ENCODE data around the gene TCHH.

TCHH gene

GRCh38 chr1:152107984-152108881 lies 7.0 kb downstream of the TCHH start (continued):
- TF ChIP-seq CTCF (tag by site-specific recombination; IDR thresholded peaks at IDR 0.05) (peak; percentile 12; the same call in 1 of the 2 replicates), ZNF701 (tag by site-specific recombination; IDR thresholded peaks at IDR 0.05) (no peak), ZNF629 (tag by site-specific recombination; IDR thresholded peaks at IDR 0.05) (peak; percentile 39; the same call in 1 of the 2 replicates), ZEB2 (tag by site-specific recombination; IDR thresholded peaks at IDR 0.05) (peak; percentile 54; the same call in 1 of the 2 replicates), TRIM28 (IDR thresholded peaks at IDR 0.05; ENCODE audit: borderline replicate concordance, low read length) (peak; percentile 91), YY1 (tag by site-specific recombination; IDR thresholded peaks at IDR 0.05) (no peak), ZBTB20 (tag by site-specific recombination; IDR thresholded peaks at IDR 0.05) (no peak), ZNF24 (tag by site-specific recombination; IDR thresholded peaks at IDR 0.05) (0 out of 2 replicates have a peak, but pooled peaks have one; percentile 38), ZNF169 (tag by site-specific recombination; IDR thresholded peaks at IDR 0.05) (no peak)

- CTCF ChIA-PET, result interaction anchor here (0.5 to 9.4 kb wide), 12 partner anchors 9 to 339 kb away, joined by 3 to 66 read pairs (median 4); no protein-coding TSS in a partner anchor
- Histone ChIP-seq H3K36me3 (ENCODE audit: control insufficient read depth in 2 of 2, insufficient read depth in 1 of 2, low read length in 2 of 2) (no peaks in the 10 kb centered on the region), H3K4me3 (ENCODE audit: low read depth, low read length) (peak overlapping the region; percentile 39), H3K27ac (ENCODE audit: extremely low read depth, low read depth, low read length) (no peak overlapping the region), H3K9me3 (ENCODE audit: control insufficient read depth, insufficient read depth, low read depth, low read length) (no peaks in the 10 kb centered on the region), H3K4me1 (ENCODE audit: control insufficient read depth, insufficient read depth, low read length) (peaks cover 4% of the 10 kb centered on the region; the same call in 1 of the 2 replicates)
- POLR2A ChIA-PET, result interaction anchor here (0.6 to 1.3 kb wide), 3 partner anchors 41 to 1886 kb away, joined by 3 to 5 read pairs (median 5); no protein-coding TSS in a partner anchor
- TF ChIP-seq ZNF133 (tag by site-specific recombination; IDR thresholded peaks at IDR 0.05), result no peak
- TF ChIP-seq MEIS1 (CRISPR knock-in tag; IDR thresholded peaks at IDR 0.05; ENCODE audit: borderline replicate concordance), result no peak
- no peak for TF ChIP-seq WT1 (tag by site-specific recombination; IDR thresholded peaks at IDR 0.05)
- peak; percentile 25; the same call in 1 of the 2 replicates for TF ChIP-seq PATZ1 (tag by site-specific recombination; IDR thresholded peaks at IDR 0.05)
- peak; percentile 64; the same call in 1 of the 2 replicates for TF ChIP-seq ZNF600 (tag by site-specific recombination; IDR thresholded peaks at IDR 0.05)
- no peak for TF ChIP-seq ZNF239 (tag by site-specific recombination; IDR thresholded peaks at IDR 0.05)
- TF ChIP-seq ZNF324 (tag by site-specific recombination; IDR thresholded peaks at IDR 0.05), result no peak
- 0 out of 2 replicates have a peak, but pooled peaks have one; percentile 4 for TF ChIP-seq ZNF677 (tag by site-specific recombination; IDR thresholded peaks at IDR 0.05)
- TF ChIP-seq CTCF (tag by site-specific recombination; IDR thresholded peaks at IDR 0.05), result peak; percentile 77
- peak; percentile 20; the same call in 1 of the 2 replicates for TF ChIP-seq ZNF768 (tag by site-specific recombination; IDR thresholded peaks at IDR 0.05)
- TF ChIP-seq ZNF155 (tag by site-specific recombination; IDR thresholded peaks at IDR 0.05), result no peak
- peak; percentile 94 for TF ChIP-seq ZNF341 (tag by site-specific recombination; IDR thresholded peaks at IDR 0.05; ENCODE audit: low read depth)
- TF ChIP-seq KLF17 (tag by site-specific recombination; IDR thresholded peaks at IDR 0.05), result no peak; the same call in 1 of the 2 replicates
- TF ChIP-seq FEZF1 (tag by site-specific recombination; IDR thresholded peaks at IDR 0.05), result no peak
- TF ChIP-seq ZNF580 (tag by site-specific recombination; IDR thresholded peaks at IDR 0.05), result no peak
- TF ChIP-seq ZBTB20 (tag by site-specific recombination; IDR thresholded peaks at IDR 0.05), result peak; percentile 50; the same call in 1 of the 2 replicates
- TF ChIP-seq ZNF548 (tag by site-specific recombination; IDR thresholded peaks at IDR 0.05), result no peak
- no peak for TF ChIP-seq ZBTB21 (tag by site-specific recombination; IDR thresholded peaks at IDR 0.05)
- TF ChIP-seq ZNF366 (tag by site-specific recombination; conservative IDR thresholded peaks at IDR 0.05), result peak; percentile 59
Measured at GRCh38 chr1:152107031-152107983, 7.9 kb downstream of the TCHH start.
